Smooth muscle cell of bladder (primary cell): ENCODE data around the gene DCLK2. TPM values are rescaled to one million over a fixed set of nuclear protein-coding genes. Genes with fewer than 3 reads are reported as not detected.

Experiments
- total RNA-seq: library from RNA; depleted of rRNA; stranded (reverse); fragments of >200 nt; gene quantifications from 2 replicates; pipeline ENCODE4 v1.2.3, GENCODE V29; 2014

DCLK2 gene
- total RNA-seq, result 5.8 and 8.9 TPM in 2 replicates

DNA sequence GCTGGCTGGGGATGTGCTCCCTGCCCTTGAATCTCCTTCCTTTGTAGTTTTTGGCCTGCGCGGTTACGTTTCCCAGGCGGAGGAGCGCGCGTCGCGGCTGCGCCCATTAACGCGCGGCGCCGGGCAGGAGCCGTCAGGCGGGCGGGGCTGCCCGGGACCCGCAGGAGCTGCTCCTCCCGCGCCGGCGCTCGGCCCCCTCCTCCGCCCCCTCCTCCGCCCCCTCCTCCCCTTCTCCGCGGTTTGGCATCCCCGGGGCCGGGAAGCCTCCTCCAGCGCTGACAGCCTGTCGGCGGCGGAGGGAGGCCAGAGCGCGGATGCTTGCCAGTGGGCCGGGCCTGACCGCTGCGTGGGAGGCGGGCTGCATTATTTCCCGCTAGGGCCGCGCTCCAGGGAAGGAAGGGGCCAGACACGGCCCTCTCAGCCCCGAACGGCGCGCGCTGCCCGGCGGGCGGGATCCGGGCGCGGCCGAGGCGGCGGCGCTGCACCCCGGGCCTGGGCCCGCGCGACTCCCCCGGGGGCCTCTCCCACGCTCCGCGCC, at the start of gene DCLK2:
DCLK2 (plus strand) TSS at position 405 of the 538 bp plus-strand sequence. CDS start 583 bp downstream, outside the sequence.

